CD8-positive, alpha-beta memory T cell (primary cell): ENCODE data around the gene DIDO1. TPM values are rescaled to one million over a fixed set of nuclear protein-coding genes. Genes with fewer than 3 reads are reported as not detected.

Source experiments
- CTCF ChIA-PET: fragments of 350-600 bp; sonication (Branson Sonifier 250); formaldehyde crosslinking; loops from one replicate; lab custom pipeline; 2021; ENCODE audit warnings: antibody characterized with exemption; lab: Charles Lee
- POLR2A ChIA-PET: fragments of 350-600 bp; sonication (Branson Sonifier 250); formaldehyde crosslinking; loops from one replicate; lab custom pipeline; 2021; ENCODE audit warnings: antibody characterized with exemption; lab: Charles Lee
- DNase-seq, 5 donors: peaks; one replicate each; pipeline versions ENCODE4 v3.0.0 to v3.0.0-alpha.2; 2020 to 2022; ENCODE audit warnings: mixed read lengths in 1 of 5
- H3K27ac ChIP-seq: one replicate; pipeline ENCODE4 v1.7.0; 2013; ENCODE audit warnings: low read depth, mild to moderate bottlenecking, low read length, moderate library complexity
- H3K27me3 ChIP-seq: 2 replicates; pipeline ENCODE4 v1.7.0; 2013; ENCODE audit warnings: low read length, mild to moderate bottlenecking; ENCODE audit not compliant: insufficient read depth, poor library complexity, severe bottlenecking
- H3K36me3 ChIP-seq: 2 replicates; pipeline ENCODE4 v1.7.0; 2013; ENCODE audit warnings: mild to moderate bottlenecking, low read length, moderate library complexity; ENCODE audit not compliant: insufficient read depth
- H3K4me1 ChIP-seq: 2 replicates; pipeline ENCODE4 v1.7.0; 2013; ENCODE audit warnings: mild to moderate bottlenecking, low read length, moderate library complexity; ENCODE audit not compliant: insufficient read depth
- H3K4me3 ChIP-seq: 2 replicates; pipeline ENCODE4 v1.7.0; 2013; ENCODE audit warnings: mild to moderate bottlenecking, low read length
- H3K9me3 ChIP-seq: 2 replicates; pipeline ENCODE4 v1.7.0; 2013; ENCODE audit warnings: mild to moderate bottlenecking, low read length
- H3K27ac Mint-ChIP-seq, 8 donors: one replicate each; pipeline ENCODE4 v1.8.0; 2020 to 2021; ENCODE audit warnings: mixed read lengths in 8 of 8, mild to moderate bottlenecking in 6 of 8, inconsistent platforms in 3 of 8, moderate library complexity in 3 of 8
- H3K27me3 Mint-ChIP-seq, 2 donors: one replicate each; pipeline ENCODE4 v1.8.0; 2020 to 2021; ENCODE audit warnings: mixed read lengths in 2 of 2, mild to moderate bottlenecking in 1 of 2, moderate library complexity in 1 of 2
- H3K36me3 Mint-ChIP-seq, 3 donors: one replicate each; pipeline ENCODE4 v1.8.0; 2020 to 2021; ENCODE audit warnings: mixed read lengths in 3 of 3, inconsistent platforms in 1 of 3, mild to moderate bottlenecking in 1 of 3
- H3K4me1 Mint-ChIP-seq, 3 donors: one replicate each; pipeline ENCODE4 v1.8.0; 2020 to 2021; ENCODE audit warnings: mixed read lengths in 3 of 3, inconsistent platforms in 1 of 3, mild to moderate bottlenecking in 1 of 3
- H3K4me3 Mint-ChIP-seq, 7 donors: one replicate each; pipeline ENCODE4 v1.8.0; 2020 to 2021; ENCODE audit warnings: mixed read lengths in 7 of 7, mild to moderate bottlenecking in 6 of 7, moderate library complexity in 4 of 7, inconsistent platforms in 2 of 7
- H3K9me3 Mint-ChIP-seq, 5 donors: one replicate each; pipeline ENCODE4 v1.8.0; 2020 to 2022; ENCODE audit warnings: mixed read lengths in 5 of 5, mild to moderate bottlenecking in 3 of 5, moderate library complexity in 2 of 5, inconsistent platforms in 1 of 5
- polyA plus RNA-seq: library from polyadenylated mRNA; unstranded; fragments of 300-500 nt; fragmentation: Illumina TruSeq; gene quantifications from one replicate; pipeline ENCODE4 v1.2.3, GENCODE V29; 2021
- total RNA-seq, 2 experiments: library from RNA; stranded (reverse); gene quantifications; one replicate each; pipeline ENCODE4 v1.2.3, GENCODE V29; 2021

The DIDO1 gene
- total and polyA plus RNA-seq, 3 experiments from 2014 or later = 39.0 to 57.3 (median 55.3) TPM

DNA sequence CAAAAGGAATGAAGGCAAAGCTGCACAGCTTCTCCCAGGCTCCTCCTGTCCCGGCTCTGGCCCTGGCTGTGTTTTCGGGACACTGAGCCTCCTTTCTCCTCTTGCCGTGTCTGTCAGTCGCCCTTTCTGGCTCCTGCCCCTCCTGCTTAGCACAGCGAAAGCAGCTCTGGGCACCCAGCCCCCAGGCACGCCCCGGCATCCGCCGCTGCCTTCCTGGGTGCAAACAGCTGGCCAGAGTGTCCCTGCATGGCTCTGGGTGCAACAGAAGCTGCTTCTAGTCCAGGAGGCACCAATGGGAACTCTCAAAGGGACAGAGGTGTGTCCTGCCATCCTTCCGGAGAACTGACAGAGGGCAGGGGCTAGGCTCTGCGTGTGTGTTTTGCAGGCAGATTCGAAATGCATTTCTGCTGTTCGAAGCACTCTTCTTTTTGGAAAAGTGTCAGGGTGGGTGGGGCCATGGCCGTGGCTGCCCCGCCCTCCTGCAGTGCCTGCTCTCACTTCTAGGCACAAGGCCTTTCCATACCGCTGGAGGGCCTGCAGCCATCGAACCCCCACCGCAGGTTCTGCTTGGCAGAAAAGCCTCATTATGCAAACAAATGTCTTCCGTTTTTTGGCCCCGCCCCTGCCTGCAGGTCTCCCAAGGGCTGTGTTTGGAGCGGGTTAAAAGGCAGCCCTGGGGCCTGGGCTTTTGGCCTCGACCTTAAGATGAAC is 93.9 kb downstream of the DIDO1 start:
- Histone ChIP-seq H3K4me3 (no peak overlapping the region), H3K4me1 (no peaks in the 10 kb centered on the region), H3K36me3 (no peaks in the 10 kb centered on the region), H3K27me3 (no peaks in the 10 kb centered on the region), H3K27ac (no peak overlapping the region), H3K9me3 (no peaks in the 10 kb centered on the region)
- H3K27ac Mint-ChIP-seq = no peak overlapping the region
- H3K9me3 Mint-ChIP-seq = no peaks in the 10 kb centered on the region
- ChIA-PET CTCF (interaction anchor here (0.9 kb wide), 1 partner anchor 9 kb away, joined by 3 read pairs; no protein-coding TSS in a partner anchor), POLR2A (no interaction called here)
- peaks cover 0 to 10% (median 1%) of the 10 kb centered on the region in 3 donors for H3K4me1 Mint-ChIP-seq
- H3K27me3 Mint-ChIP-seq = peaks cover 1 to 5% of the 10 kb centered on the region in 2 donors
- DNase-seq = peak in 1 of 5 donors; percentile 49
- H3K36me3 Mint-ChIP-seq = no peaks in the 10 kb centered on the region
- H3K4me3 Mint-ChIP-seq = no peak overlapping the region

DNA sequence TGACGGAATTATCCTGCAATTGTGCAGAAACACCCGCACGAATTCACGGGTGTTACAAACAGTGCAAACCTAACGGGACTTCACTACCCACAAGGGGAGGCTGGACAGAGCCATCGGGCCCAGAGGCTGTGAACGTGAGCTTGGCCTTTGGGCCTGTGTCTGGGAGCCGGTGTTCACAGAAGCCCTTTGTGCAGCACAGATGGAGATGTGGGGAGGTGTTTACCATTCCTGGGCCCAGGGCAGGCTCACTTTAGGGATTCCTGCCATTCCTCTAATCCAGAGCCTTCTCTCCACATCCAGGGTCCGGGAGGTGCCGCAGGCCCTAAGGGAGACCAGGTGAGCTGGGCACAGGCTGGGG is 94.5 kb downstream of the DIDO1 start:
- Mint-ChIP-seq H3K27ac (peak overlapping the region in 2 of 8 donors; percentile 37 to 52), H3K9me3 (no peaks in the 10 kb centered on the region), H3K4me1 (peaks cover 0 to 10% (median 1%) of the 10 kb centered on the region in 3 donors), H3K36me3 (no peaks in the 10 kb centered on the region), H3K4me3 (no peak overlapping the region), H3K27me3 (peaks cover 1 to 5% of the 10 kb centered on the region in 2 donors)
- peak in 1 of 5 donors; percentile 45 for DNase-seq
- Histone ChIP-seq H3K9me3 (no peaks in the 10 kb centered on the region), H3K4me1 (no peaks in the 10 kb centered on the region), H3K27me3 (no peaks in the 10 kb centered on the region), H3K27ac (no peak overlapping the region), H3K36me3 (no peaks in the 10 kb centered on the region), H3K4me3 (no peak overlapping the region)
- ChIA-PET POLR2A (no interaction called here), CTCF (interaction anchor here (1.4 kb wide), 1 partner anchor 15 kb away, joined by 3 read pairs; no protein-coding TSS in a partner anchor)

DNA sequence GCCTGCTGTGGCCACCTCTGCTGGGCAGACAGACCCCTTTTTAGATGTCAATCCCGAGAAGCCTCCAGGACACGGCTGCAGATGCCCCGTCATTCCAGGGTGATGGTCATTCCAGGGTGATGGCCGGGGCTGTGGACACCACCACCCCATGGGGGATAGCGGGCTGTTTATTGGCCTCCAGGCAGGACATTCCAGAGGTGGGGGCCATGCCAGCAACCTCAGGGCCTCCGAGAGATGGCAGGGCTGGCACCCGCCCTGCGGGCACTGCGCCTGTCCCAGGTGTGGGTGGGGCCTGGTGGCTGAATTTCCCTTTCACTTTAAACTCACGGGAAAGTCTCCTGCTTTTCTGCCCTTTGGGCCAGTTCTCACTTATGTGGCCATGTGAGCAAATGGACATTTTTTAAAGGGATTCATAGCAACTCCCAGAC is 94.9 kb downstream of the DIDO1 start:
- no peak overlapping the region for H3K27ac ChIP-seq
- H3K9me3 Mint-ChIP-seq = no peaks in the 10 kb centered on the region
- peak in 1 of 5 donors; percentile 36 for DNase-seq
- peaks cover 0 to 10% (median 1%) of the 10 kb centered on the region in 3 donors for H3K4me1 Mint-ChIP-seq
- peak overlapping the region in 1 of 8 donors; percentile 72 for H3K27ac Mint-ChIP-seq
- H3K27me3 Mint-ChIP-seq = peaks cover 1 to 5% of the 10 kb centered on the region in 2 donors
- H3K4me3 ChIP-seq = no peak overlapping the region
- POLR2A ChIA-PET = no interaction called here
- CTCF ChIA-PET = interaction anchor here (1.4 kb wide), 1 partner anchor 16 kb away, joined by 3 read pairs; no protein-coding TSS in a partner anchor
- no peaks in the 10 kb centered on the region for H3K9me3 ChIP-seq
- no peak overlapping the region for H3K4me3 Mint-ChIP-seq
- H3K36me3 ChIP-seq = no peaks in the 10 kb centered on the region
- no peaks in the 10 kb centered on the region for H3K27me3 ChIP-seq
- H3K36me3 Mint-ChIP-seq = no peaks in the 10 kb centered on the region
- no peaks in the 10 kb centered on the region for H3K4me1 ChIP-seq

DNA sequence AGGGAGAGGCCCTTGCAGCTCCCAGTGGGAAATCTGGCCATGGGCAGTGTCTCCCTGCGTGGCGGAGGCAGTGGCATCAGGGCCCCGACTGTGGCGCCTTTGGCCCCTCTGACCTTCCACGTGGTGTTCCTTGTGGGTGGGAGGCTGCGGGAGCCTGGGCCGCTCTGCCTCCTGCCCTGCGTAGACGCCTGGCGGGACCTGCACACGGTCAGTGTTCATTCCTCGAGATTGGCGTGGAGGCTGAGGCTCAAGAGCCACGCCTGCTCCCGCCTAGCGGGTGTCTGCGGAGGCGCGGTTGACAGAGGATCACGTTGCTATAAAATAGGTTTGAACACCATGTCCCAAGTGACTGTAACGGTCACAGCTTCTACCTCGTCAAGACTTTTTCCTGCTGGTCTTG is 95.5 kb downstream of the DIDO1 start:
- peak in 1 of 5 donors; percentile 39 for DNase-seq
- H3K4me1 ChIP-seq = no peaks in the 10 kb centered on the region
- H3K4me1 Mint-ChIP-seq = peaks cover 0 to 10% (median 1%) of the 10 kb centered on the region in 3 donors
- H3K4me3 Mint-ChIP-seq = no peak overlapping the region
- no peaks in the 10 kb centered on the region for H3K9me3 Mint-ChIP-seq
- CTCF ChIA-PET = interaction anchor here (1.4 kb wide), 1 partner anchor 16 kb away, joined by 3 read pairs; no protein-coding TSS in a partner anchor
- no peaks in the 10 kb centered on the region for H3K27me3 ChIP-seq
- no peak overlapping the region for H3K27ac Mint-ChIP-seq
- H3K9me3 ChIP-seq = no peaks in the 10 kb centered on the region
- H3K27ac ChIP-seq = no peak overlapping the region
- no peak overlapping the region for H3K4me3 ChIP-seq
- POLR2A ChIA-PET = no interaction called here
- H3K36me3 ChIP-seq = no peaks in the 10 kb centered on the region
- peaks cover 0 to 5% of the 10 kb centered on the region in 2 donors for H3K27me3 Mint-ChIP-seq
- H3K36me3 Mint-ChIP-seq = no peaks in the 10 kb centered on the region

DNA sequence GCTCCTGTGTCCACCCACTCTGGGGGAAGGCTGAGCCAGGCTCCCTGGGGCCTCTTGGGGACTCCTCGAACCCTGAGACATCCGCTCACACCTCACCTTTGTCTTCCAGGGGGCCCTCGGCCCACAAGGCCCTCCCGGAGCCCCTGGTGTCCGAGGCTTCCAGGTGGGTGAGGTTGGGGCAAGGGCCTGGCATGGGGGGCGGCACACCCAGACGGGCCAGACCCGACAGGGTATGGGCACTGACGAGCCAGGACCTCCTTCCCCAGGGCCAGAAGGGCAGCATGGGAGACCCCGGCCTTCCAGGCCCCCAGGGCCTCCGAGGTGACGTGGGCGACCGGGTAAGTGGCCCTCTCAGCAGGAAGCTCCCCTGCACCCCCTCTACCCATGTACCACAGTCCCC is 96.1 kb downstream of the DIDO1 start:
- Mint-ChIP-seq H3K27me3 (peaks cover 0 to under 1% of the 10 kb centered on the region in 2 donors), H3K4me1 (peaks cover 0 to 10% (median 1%) of the 10 kb centered on the region in 3 donors), H3K4me3 (no peak overlapping the region), H3K27ac (no peak overlapping the region), H3K9me3 (no peaks in the 10 kb centered on the region), H3K36me3 (no peaks in the 10 kb centered on the region)
- no peaks in the 10 kb centered on the region for H3K9me3 ChIP-seq
- no peaks in the 10 kb centered on the region for H3K4me1 ChIP-seq
- POLR2A ChIA-PET = no interaction called here
- no peaks in the 10 kb centered on the region for H3K36me3 ChIP-seq
- H3K4me3 ChIP-seq = no peak overlapping the region
- H3K27me3 ChIP-seq = no peaks in the 10 kb centered on the region
- CTCF ChIA-PET = no interaction called here
- H3K27ac ChIP-seq = no peak overlapping the region
- peak in 1 of 5 donors; percentile 37 for DNase-seq

DNA sequence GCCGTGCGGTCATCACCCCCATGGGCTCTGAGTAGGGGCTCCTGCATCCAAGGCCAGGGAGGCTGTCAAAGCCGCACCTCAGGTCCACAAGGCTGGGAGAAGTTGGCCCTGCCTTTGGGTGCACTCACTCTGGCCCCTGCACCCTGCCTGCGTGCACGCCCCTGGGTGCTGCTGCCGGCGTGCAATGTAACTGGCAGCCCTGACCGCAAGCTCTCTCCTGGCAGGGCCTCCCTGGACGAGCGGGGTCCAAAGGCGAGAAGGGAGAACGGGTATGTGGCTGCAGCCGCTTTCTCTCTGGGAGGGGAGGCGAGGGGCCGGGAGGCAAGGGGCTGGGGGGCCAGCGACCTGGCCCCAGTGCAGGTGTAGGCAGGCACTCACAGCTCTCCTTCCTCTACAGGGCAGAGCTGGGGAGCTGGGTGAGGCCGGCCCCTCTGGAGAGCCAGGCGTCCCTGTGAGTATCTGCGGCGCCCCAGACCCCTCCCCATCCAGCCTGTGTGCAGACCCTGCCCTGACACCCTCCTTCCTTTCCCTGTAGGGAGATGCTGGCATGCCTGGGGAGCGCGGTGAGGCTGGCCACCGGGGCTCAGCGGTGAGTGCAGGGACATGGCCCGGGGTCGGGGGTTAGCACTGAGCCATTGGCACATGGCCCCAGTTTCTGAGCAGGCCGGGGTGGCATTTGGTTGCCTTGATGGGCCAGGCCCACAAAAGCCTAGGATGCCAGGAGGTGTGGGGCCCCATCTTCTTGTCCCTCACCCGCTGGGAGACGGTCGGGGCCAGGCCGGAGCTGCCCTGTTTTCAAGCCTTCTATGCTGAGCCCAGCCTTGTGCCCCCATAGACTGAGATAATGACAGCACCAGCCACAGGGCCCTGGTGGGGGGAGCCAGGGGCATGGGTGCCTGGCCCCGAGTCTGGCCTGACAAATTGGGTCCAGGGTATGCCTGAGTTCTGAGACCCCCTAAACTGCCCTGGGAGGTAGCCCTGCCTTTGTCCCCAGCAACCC is 96.8 kb downstream of the DIDO1 start:
- H3K9me3 Mint-ChIP-seq = no peaks in the 10 kb centered on the region
- CTCF ChIA-PET = no interaction called here

DNA sequence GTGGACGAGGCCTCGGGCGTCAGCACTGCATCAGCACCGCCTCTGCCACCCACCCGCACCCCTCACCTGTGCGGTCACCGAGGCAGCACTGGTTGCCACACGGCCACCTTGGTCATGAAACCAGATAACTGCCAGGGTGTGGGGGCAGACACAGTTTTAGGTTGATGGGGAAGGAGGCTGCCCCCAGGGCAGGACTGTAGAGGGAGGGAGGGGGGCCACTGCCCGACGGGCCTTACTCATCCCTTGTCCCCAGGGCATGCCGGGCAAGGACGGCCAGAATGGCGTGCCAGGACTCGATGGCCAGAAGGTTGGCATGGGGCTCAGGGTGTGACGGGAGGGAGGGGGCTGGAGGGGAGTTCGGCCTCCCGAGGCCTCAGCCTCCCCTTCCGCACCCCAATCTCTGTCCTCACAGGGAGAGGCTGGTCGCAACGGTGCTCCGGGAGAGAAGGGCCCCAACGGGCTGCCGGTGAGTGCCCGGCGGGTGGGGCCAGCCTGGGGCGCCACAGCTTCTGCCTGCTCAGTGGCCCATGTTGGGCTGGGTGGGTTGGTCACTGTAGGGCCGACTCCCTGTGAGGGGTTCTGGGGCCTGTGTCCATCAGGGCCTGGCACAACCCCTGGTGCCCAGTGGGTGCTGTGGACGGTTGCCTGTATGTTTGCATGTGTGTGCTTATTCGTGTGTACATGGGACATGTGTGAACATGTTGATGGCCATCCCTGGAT is 97.6 kb downstream of the DIDO1 start:
- Histone ChIP-seq H3K36me3 (no peaks in the 10 kb centered on the region), H3K4me1 (peaks cover 6% of the 10 kb centered on the region), H3K9me3 (no peaks in the 10 kb centered on the region), H3K4me3 (no peak overlapping the region), H3K27me3 (no peaks in the 10 kb centered on the region), H3K27ac (no peak overlapping the region)
- Mint-ChIP-seq H3K4me3 (no peak overlapping the region), H3K27me3 (no peaks in the 10 kb centered on the region), H3K36me3 (no peaks in the 10 kb centered on the region), H3K4me1 (peaks cover 0 to 15% (median 1%) of the 10 kb centered on the region in 3 donors), H3K27ac (no peak overlapping the region), H3K9me3 (no peaks in the 10 kb centered on the region)
- ChIA-PET CTCF (no interaction called here), POLR2A (no interaction called here)
- no peak for DNase-seq

More for the DNA sequence above, 96.8 kb downstream of the DIDO1 start:
- DNase-seq = peak in 1 of 5 donors; percentile 28
- Histone ChIP-seq H3K4me3 (no peak overlapping the region), H3K27ac (no peak overlapping the region), H3K36me3 (no peaks in the 10 kb centered on the region), H3K9me3 (no peaks in the 10 kb centered on the region), H3K27me3 (no peaks in the 10 kb centered on the region), H3K4me1 (peaks cover 3% of the 10 kb centered on the region)
- H3K27ac Mint-ChIP-seq = no peak overlapping the region
- POLR2A ChIA-PET = no interaction called here
- no peaks in the 10 kb centered on the region for H3K27me3 Mint-ChIP-seq
- peak overlapping the region in 1 of 7 donors; percentile 56 for H3K4me3 Mint-ChIP-seq
- H3K4me1 Mint-ChIP-seq = peaks cover 0 to 15% (median 1%) of the 10 kb centered on the region in 3 donors
- H3K36me3 Mint-ChIP-seq = no peaks in the 10 kb centered on the region
